Endodermal cell (in vitro differentiated cells): ENCODE data around the gene MACROD1. TPM values are rescaled to one million over a fixed set of nuclear protein-coding genes. Genes with fewer than 3 reads are reported as not detected.

Source experiments
- DNase-seq: peaks from one replicate; pipeline ENCODE4 v3.0.0-alpha.2; 2017
- H3K27ac ChIP-seq: 2 replicates; pipeline ENCODE4 v1.5.1; 2013; ENCODE audit warnings: mild to moderate bottlenecking, low read depth, low read length, moderate library complexity
- H3K27me3 ChIP-seq: 2 replicates; pipeline ENCODE4 v1.6.1; 2013; ENCODE audit warnings: mild to moderate bottlenecking, low read length, moderate library complexity; ENCODE audit not compliant: insufficient read depth, control insufficient read depth, poor library complexity, severe bottlenecking
- H3K36me3 ChIP-seq: 2 replicates; pipeline ENCODE4 v1.7.0; 2013; ENCODE audit warnings: mild to moderate bottlenecking, low read length, moderate library complexity; ENCODE audit not compliant: control insufficient read depth, insufficient read depth
- H3K4me1 ChIP-seq: one replicate; pipeline ENCODE4 v1.7.0; 2013; ENCODE audit warnings: low read length; ENCODE audit not compliant: control insufficient read depth, insufficient read depth
- H3K4me3 ChIP-seq: 2 replicates; pipeline ENCODE4 v1.5.1; 2013; ENCODE audit warnings: mild to moderate bottlenecking, low read length, moderate library complexity
- H3K9ac ChIP-seq: 2 replicates; pipeline ENCODE4 v1.6.1; 2013; ENCODE audit warnings: mild to moderate bottlenecking, low read length, moderate library complexity; ENCODE audit not compliant: poor library complexity, severe bottlenecking; ENCODE audit errors: extremely low read depth
- H3K9me3 ChIP-seq: 2 replicates; pipeline ENCODE4 v1.6.1; 2013; ENCODE audit warnings: mild to moderate bottlenecking, low read length, moderate library complexity; ENCODE audit not compliant: control insufficient read depth
- H3K27ac Mint-ChIP-seq: 2 replicates; pipeline ENCODE4 v1.8.0; 2020; ENCODE audit warnings: mixed read lengths
- H3K27me3 Mint-ChIP-seq: 2 replicates; pipeline ENCODE4 v1.8.0; 2021; ENCODE audit warnings: mild to moderate bottlenecking, mixed read lengths; ENCODE audit not compliant: insufficient read depth
- H3K36me3 Mint-ChIP-seq: 2 replicates; pipeline ENCODE4 v1.8.0; 2020; ENCODE audit warnings: low read depth, mixed read lengths
- H3K4me1 Mint-ChIP-seq: 2 replicates; pipeline ENCODE4 v1.8.0; 2020; ENCODE audit warnings: mixed read lengths
- H3K4me3 Mint-ChIP-seq: 2 replicates; pipeline ENCODE4 v1.8.0; 2020; ENCODE audit warnings: mild to moderate bottlenecking, moderate library complexity, mixed read lengths
- H3K9me3 Mint-ChIP-seq: 2 replicates; pipeline ENCODE4 v1.8.0; 2020; ENCODE audit warnings: mild to moderate bottlenecking, mixed read lengths
- CTCF ChIP-seq: fragments of 200-600 bp; sonication (generic); conservative IDR thresholded peaks from 2 replicates; pipeline ENCODE4 v1.5.0; 2021; ENCODE audit warnings: antibody characterized with exemption, mild to moderate bottlenecking
- WGBS, 2 experiments: methylation state at CpG; one replicate each; pipeline versions ENCODE4 v1.1.5 to v1.1.7; 2013; ENCODE audit warnings: missing lambda C conversion rate in 2 of 2, mixed read lengths in 1 of 2; ENCODE audit not compliant: insufficient coverage in 1 of 2, insufficient read length in 1 of 2; 5-methylcytosine and 5-hydroxymethylcytosine counted together
- total RNA-seq, 2 donors: library from RNA; stranded (reverse); fragmentation: NEBNext Ultra II Directional in 1 of 2; extraction: Animal tissue kit (Norgen Biotek cat#: 25700) in 1 of 2; gene quantifications; 2 replicates in 1 of 2; 3 replicates in 1 of 2; pipeline ENCODE4 v1.2.1, GENCODE V29; 2021

MACROD1 gene
- total RNA-seq, 2 donors from 2014 or later = 23.0 to 41.9 TPM

- Mint-ChIP-seq H3K27ac (no peak overlapping the region), H3K27me3 (peaks cover 86% of the 10 kb centered on the region), H3K4me1 (peaks cover 14% of the 10 kb centered on the region), H3K9me3 (peaks cover 12% of the 10 kb centered on the region), H3K4me3 (peak overlapping the region; percentile 41), H3K36me3 (no peaks in the 10 kb centered on the region)
- H3K4me1 ChIP-seq = peaks cover 3% of the 10 kb centered on the region
- no peak overlapping the region for H3K9ac ChIP-seq
- H3K36me3 ChIP-seq = no peaks in the 10 kb centered on the region
- no peak overlapping the region for H3K27ac ChIP-seq
- H3K4me3 ChIP-seq = peak overlapping the region; percentile 58
- H3K27me3 ChIP-seq = peaks cover 44% of the 10 kb centered on the region
- DNase-seq = peak; percentile 88
- 6% methylated on average over 32 to 40 of the region's 40 CpGs for WGBS, 2 experiments
- peak; percentile 67 for TF ChIP-seq CTCF
- H3K9me3 ChIP-seq = no peaks in the 10 kb centered on the region
Observed at GRCh38 chr11:64007629-64008282, 158.2 kb downstream of the MACROD1 start.

- no peak overlapping the region for H3K9ac ChIP-seq
Observed at GRCh38 chr11:64007160-64007628, 158.7 kb downstream of the MACROD1 start.

GRCh38 chr11:64006398-64006797 lies 159.5 kb downstream of the MACROD1 start:
- Mint-ChIP-seq H3K27ac (no peak overlapping the region), H3K4me1 (peaks cover 14% of the 10 kb centered on the region), H3K27me3 (peaks cover 89% of the 10 kb centered on the region), H3K36me3 (no peaks in the 10 kb centered on the region), H3K9me3 (peaks cover 9% of the 10 kb centered on the region), H3K4me3 (no peak overlapping the region)
- DNase-seq = no peak
- H3K27me3 ChIP-seq = peaks cover 50% of the 10 kb centered on the region
- peaks cover 3% of the 10 kb centered on the region for H3K4me1 ChIP-seq
- H3K27ac ChIP-seq = no peak overlapping the region
- no peak overlapping the region for H3K9ac ChIP-seq
- no peaks in the 10 kb centered on the region for H3K9me3 ChIP-seq
- H3K36me3 ChIP-seq = no peaks in the 10 kb centered on the region
- TF ChIP-seq CTCF = no peak
- WGBS, 2 experiments = 86 to 91% methylated on average over 9 to 12 of the region's 12 CpGs
- no peak overlapping the region for H3K4me3 ChIP-seq

More at GRCh38 chr11:64007160-64007628, 158.7 kb downstream of the MACROD1 start:
- Mint-ChIP-seq H3K27ac (peak overlapping the region; percentile 28), H3K9me3 (peaks cover 12% of the 10 kb centered on the region), H3K27me3 (peaks cover 89% of the 10 kb centered on the region), H3K4me3 (peak overlapping the region; percentile 41), H3K36me3 (no peaks in the 10 kb centered on the region), H3K4me1 (peaks cover 14% of the 10 kb centered on the region)
- TF ChIP-seq CTCF = no peak
- H3K36me3 ChIP-seq = no peaks in the 10 kb centered on the region
- H3K27me3 ChIP-seq = peaks cover 44% of the 10 kb centered on the region
- H3K4me3 ChIP-seq = peak overlapping the region; percentile 58
- no peak overlapping the region for H3K27ac ChIP-seq
- peaks cover 3% of the 10 kb centered on the region for H3K4me1 ChIP-seq
- peak; percentile 79 for DNase-seq
- 5 to 7% methylated on average over 17 to 27 of the region's 27 CpGs for WGBS, 2 experiments
- no peaks in the 10 kb centered on the region for H3K9me3 ChIP-seq
